Adrenal gland (tissue), 12 donors: ENCODE data around the gene CYFIP1. TPM values are rescaled to one million over a fixed set of nuclear protein-coding genes. Genes with fewer than 3 reads are reported as not detected.

ENCODE experiments used
- DNase-seq, 7 donors: peaks; one replicate each; pipeline ENCODE4 v3.0.0-alpha.2; 2019 to 2020
- H3K27ac ChIP-seq, 5 donors: fragments of 200-600 bp; sonication (generic) in 4 of 5; 1 replicate in 3 of 5; 2 replicates in 2 of 5; pipeline versions ENCODE4 v1.5.1 to v1.8.0; 2016 to 2020; ENCODE audit warnings: mild to moderate bottlenecking in 1 of 5
- H3K27me3 ChIP-seq: fragments of 200-600 bp; 2 replicates; pipeline ENCODE4 v1.8.0; 2021
- H3K36me3 ChIP-seq, 2 donors: fragments of 200-600 bp; replicated peaks in 1 of 2; 1 replicate in 1 of 2; 2 replicates in 1 of 2; pipeline versions ENCODE4 v1.5.1 to v1.8.0; 2018 to 2022
- H3K4me1 ChIP-seq, 2 donors: fragments of 200-600 bp; replicated peaks in 1 of 2; 1 replicate in 1 of 2; 2 replicates in 1 of 2; pipeline versions ENCODE4 v1.5.1 to v1.8.0; 2018 to 2021
- H3K4me3 ChIP-seq, 4 donors: fragments of 200-600 bp; sonication (generic) in 3 of 4; one replicate each; pipeline ENCODE4 v1.5.1; 2016 to 2018
- H3K9me3 ChIP-seq, 3 donors: fragments of 200-600 bp; sonication (generic) in 1 of 3; replicated peaks in 1 of 3; 1 replicate in 2 of 3; 2 replicates in 1 of 3; pipeline versions ENCODE4 v1.5.1 to v1.8.0; 2016 to 2021
- POLR2A ChIP-seq, 2 donors: fragments of 450-650 bp; IDR thresholded peaks; one replicate each; pipeline ENCODE4 v1.6.1; 2017; ENCODE audit warnings: antibody characterized with exemption in 2 of 2, mild to moderate bottlenecking in 2 of 2, moderate library complexity in 1 of 2
- WGBS, 4 donors: extraction: QIAGEN DNeasy Blood & Tissue Kit in 2 of 4; methylation state at CpG; one replicate each; pipeline versions ENCODE4 v1.1.5 to v1.1.7; 2013 to 2017; 5-methylcytosine and 5-hydroxymethylcytosine counted together
- intact Hi-C, 2 donors: fragments of 100-400 bp; cut with DNase I; formaldehyde crosslinking; loops; one replicate each; pipeline versions ENCODE4 v1.14.1 to v1.15.0; 2022 to 2023
- polyA plus RNA-seq, 3 donors: library from polyadenylated mRNA; stranded (reverse); fragments of 200-250 nt in 2 of 3; fragments of 350-450 nt in 1 of 3; fragmentation: Illumina TruSeq in 1 of 3; extraction: RNeasy Lipid Tissue Mini Kit (QIAGEN cat#74804) in 1 of 3; gene quantifications; one replicate each; pipeline ENCODE4 v1.2.3, GENCODE V29; 2013 to 2014
- total RNA-seq, 9 donors: library from RNA; depleted of rRNA in 4 of 9; stranded (reverse); fragments of >200 nt in 4 of 9; fragments of 120-200 nt in 1 of 9; fragmentation: NEBNext Ultra II Directional in 1 of 9; extraction: Animal tissue kit (Norgen Biotek cat#: 25700) in 1 of 9; gene quantifications; one replicate each; pipeline versions ENCODE4 v1.1.0 to v1.2.4, GENCODE V29; 2013 to 2023
- TF ChIP-seq, protein P1 (sequence below), 6 experiments: fragments of 450-650 bp in 4 of 6; fragments of 200-600 bp in 2 of 6; sonication (generic) in 1 of 6; IDR thresholded peaks; 1 replicate in 5 of 6; 2 replicates in 1 of 6; pipeline versions ENCODE4 v1.5.1 to v1.8.0; 2016 to 2021; ENCODE audit warnings: antibody characterized with exemption in 6 of 6, mild to moderate bottlenecking in 2 of 6, moderate library complexity in 1 of 6
- donor health status: healthy with polysubstance abuse.
- donor health status: Bipolar disorder and iron deficiency.
- donor health status: DM: yes; HTN: yes; CAD: no.
- donor health status: DM: no; HTN: no; CAD: no.
- donor health status: DM: no; HTN: no; CAD: no.
- donor health status: DM: yes; HTN: yes; CAD: no.

Gene CYFIP1
- total and polyA plus RNA-seq, 12 donors, result 21.2 to 124 (median 85.0) TPM

DNA sequence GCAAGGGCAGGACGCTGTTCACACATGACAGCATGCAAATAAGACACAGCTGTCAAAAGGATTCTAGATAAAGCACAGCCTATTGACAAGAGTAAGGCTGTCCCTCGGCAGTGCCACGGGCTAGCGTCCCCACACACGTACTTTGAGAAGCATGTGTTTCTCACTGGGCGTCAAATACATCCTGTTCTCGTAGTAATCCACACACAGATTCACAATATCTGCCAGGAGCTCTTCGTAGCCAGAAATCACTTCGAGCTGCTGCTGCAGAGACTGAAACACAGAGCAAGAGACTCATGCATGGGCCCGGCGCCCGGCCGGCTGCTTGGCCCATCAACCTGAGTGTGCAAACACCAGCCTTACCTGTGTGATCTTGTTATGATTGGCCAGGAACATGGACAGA is 41.1 kb downstream of the CYFIP1 start:
- no peak overlapping the region for H3K27ac ChIP-seq
- no peak for DNase-seq
- H3K4me1 ChIP-seq, result peaks cover 0 to 5% of the 10 kb centered on the region in 2 donors
- intact Hi-C loops, result no loop called here
- TF ChIP-seq, protein P1, sequence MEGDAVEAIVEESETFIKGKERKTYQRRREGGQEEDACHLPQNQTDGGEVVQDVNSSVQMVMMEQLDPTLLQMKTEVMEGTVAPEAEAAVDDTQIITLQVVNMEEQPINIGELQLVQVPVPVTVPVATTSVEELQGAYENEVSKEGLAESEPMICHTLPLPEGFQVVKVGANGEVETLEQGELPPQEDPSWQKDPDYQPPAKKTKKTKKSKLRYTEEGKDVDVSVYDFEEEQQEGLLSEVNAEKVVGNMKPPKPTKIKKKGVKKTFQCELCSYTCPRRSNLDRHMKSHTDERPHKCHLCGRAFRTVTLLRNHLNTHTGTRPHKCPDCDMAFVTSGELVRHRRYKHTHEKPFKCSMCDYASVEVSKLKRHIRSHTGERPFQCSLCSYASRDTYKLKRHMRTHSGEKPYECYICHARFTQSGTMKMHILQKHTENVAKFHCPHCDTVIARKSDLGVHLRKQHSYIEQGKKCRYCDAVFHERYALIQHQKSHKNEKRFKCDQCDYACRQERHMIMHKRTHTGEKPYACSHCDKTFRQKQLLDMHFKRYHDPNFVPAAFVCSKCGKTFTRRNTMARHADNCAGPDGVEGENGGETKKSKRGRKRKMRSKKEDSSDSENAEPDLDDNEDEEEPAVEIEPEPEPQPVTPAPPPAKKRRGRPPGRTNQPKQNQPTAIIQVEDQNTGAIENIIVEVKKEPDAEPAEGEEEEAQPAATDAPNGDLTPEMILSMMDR (IDR thresholded peaks at IDR 0.05), result no peak
- no peak for TF ChIP-seq POLR2A (IDR thresholded peaks at IDR 0.05)
- H3K36me3 ChIP-seq, result peaks cover 0 to 74% of the 10 kb centered on the region in 2 donors
- WGBS, 4 donors, result 47 to 73% (median 64%) methylated on average over 5 to 13 of the region's 13 CpGs
- H3K9me3 ChIP-seq, result no peaks in the 10 kb centered on the region
- H3K4me3 ChIP-seq, result no peak overlapping the region
- no peaks in the 10 kb centered on the region for H3K27me3 ChIP-seq

DNA sequence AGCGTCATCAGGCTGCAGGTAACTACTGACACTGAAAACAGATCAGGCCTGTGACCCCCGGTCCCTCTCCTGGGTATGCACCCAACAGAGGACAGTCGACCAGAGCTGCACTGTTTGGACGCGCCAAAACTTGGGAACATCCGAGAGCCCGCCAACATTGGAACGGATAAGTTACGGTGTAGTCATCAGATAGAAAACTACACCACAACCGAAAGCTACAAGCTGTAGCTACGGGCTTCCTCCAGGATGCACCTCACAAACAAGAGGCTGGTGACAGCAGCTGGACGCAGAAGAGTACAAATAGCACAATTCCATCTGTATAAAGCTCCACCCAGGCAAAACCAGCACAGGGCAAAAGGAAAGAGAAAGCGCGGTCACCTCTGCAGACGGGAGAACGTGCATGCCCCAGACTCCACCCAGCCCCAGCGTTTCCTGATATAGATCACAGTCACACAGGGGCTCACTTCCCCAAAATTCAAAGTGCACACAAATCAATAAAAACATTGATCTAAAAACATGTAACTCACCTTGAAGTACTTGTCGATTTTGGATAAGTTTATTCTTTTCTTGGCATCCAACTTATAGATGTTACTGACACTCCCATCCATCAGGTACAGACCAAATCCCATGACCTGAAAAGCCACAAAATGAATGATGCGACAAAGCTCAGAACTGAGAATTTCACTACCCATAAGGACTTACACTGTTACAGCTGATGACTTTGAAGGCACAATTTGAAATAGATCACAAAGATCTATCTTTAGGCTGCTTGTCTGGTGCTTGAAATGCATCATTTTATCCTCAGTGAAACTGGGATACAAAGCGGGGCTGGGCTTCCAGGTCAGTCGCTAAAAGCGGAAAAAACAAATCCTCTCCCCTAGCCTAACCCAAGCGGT is 43.3 kb downstream of the CYFIP1 start:
- Histone ChIP-seq H3K36me3 (peaks cover 0 to 69% of the 10 kb centered on the region in 2 donors), H3K4me1 (peaks cover 0 to 5% of the 10 kb centered on the region in 2 donors), H3K9me3 (no peaks in the 10 kb centered on the region), H3K4me3 (no peak overlapping the region), H3K27me3 (no peaks in the 10 kb centered on the region), H3K27ac (no peak overlapping the region)
- DNase-seq, result no peak
- no peak for TF ChIP-seq POLR2A (IDR thresholded peaks at IDR 0.05)
- TF ChIP-seq, protein P1 (IDR thresholded peaks at IDR 0.05), result no peak
- intact Hi-C loops, result no loop called here
- WGBS, 4 donors, result 91 to 92% (median 92%) methylated on average over 23 of the region's 23 CpGs

DNA sequence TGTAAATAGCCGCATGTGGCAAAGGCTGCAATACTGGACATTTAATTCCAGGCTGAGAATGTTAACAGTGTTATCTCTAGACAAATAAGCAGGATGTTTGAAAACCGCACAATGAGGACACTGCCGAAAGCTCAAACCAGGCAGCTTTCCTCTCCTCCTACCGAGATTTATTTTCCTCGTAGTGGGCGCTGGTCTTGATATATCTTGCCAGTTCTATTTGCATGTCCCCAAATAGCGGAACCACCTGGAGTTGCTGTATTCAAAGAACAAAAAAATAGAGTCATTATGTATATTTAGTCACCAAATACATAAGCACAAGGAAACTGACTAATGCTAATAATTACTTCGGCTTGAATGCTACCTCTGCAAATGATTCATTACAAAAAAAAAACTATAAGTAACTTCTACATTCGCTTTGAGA is 46.5 kb downstream of the CYFIP1 start:
- DNase-seq, result no peak
- Histone ChIP-seq H3K9me3 (no peaks in the 10 kb centered on the region), H3K27ac (no peak overlapping the region), H3K4me3 (no peak overlapping the region), H3K36me3 (peaks cover 0 to 56% of the 10 kb centered on the region in 2 donors), H3K27me3 (no peaks in the 10 kb centered on the region), H3K4me1 (peaks cover 0 to 5% of the 10 kb centered on the region in 2 donors)
- no peak for TF ChIP-seq POLR2A (IDR thresholded peaks at IDR 0.05)
- TF ChIP-seq, protein P1 (IDR thresholded peaks at IDR 0.05), result no peak
- intact Hi-C loops, result no loop called here
- WGBS, 4 donors, result 86 to 98% (median 94%) methylated on average over 9 of the region's 9 CpGs

DNA sequence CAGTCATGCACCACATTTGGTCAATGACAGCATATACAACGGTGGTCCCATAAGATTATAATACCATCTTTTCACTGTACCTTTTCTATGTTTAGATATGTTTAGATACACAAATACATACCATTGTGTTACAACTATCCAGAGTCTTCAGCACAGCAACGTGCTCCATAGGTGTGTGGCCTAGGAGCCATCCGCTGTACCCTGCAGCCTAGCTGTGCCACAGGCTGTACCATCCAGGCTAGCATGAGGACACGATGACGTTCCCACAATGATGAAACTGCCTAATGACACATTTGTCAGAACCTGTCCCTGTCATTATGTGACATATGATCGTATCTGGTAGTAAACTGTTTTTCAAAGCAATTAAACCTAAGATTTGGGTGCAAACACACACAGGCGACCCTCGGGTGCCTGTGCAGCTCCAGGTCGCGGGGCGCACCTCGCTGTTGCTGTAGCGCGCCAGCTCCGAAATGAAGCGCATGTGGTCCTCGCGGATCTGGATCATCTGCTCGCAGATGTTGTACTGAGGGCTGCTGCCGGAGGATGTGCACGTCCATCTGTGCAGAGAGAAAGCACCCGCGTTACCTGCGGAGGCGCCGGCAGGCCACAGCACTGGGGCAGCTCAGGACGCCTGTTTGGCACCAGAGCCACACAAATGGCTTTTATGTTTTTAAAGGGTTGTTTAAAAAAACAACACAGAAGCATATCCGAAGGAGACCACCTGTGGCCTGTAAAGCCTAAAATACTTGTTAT is 48.2 kb downstream of the CYFIP1 start:
- no peak for TF ChIP-seq POLR2A (IDR thresholded peaks at IDR 0.05)
- TF ChIP-seq, protein P1 (IDR thresholded peaks at IDR 0.05), result no peak
- Histone ChIP-seq H3K4me1 (no peaks in the 10 kb centered on the region), H3K4me3 (no peak overlapping the region), H3K36me3 (peaks cover 0 to 41% of the 10 kb centered on the region in 2 donors), H3K27ac (no peak overlapping the region), H3K27me3 (no peaks in the 10 kb centered on the region), H3K9me3 (no peaks in the 10 kb centered on the region)
- DNase-seq, result no peak
- 91 to 95% (median 94%) methylated on average over 23 to 28 of the region's 28 CpGs for WGBS, 4 donors
- intact Hi-C loops, result no loop called here
